HG02943 (cell line): ENCODE results near the gene CCDC136.

ENCODE experiments used
- ATAC-seq: cut with Tn5 transposase; IDR thresholded peaks from one replicate; pipeline ENCODE4 v1.9.1; 2021; ENCODE audit warnings: mild to moderate bottlenecking, low read depth, moderate library complexity; ENCODE audit not compliant: unreplicated experiment

Gene CCDC136

GRCh38 chr7:128858380-128859231 is 66.8 kb downstream of the CCDC136 start:
- no peak for ATAC-seq

GRCh38 chr7:128859232-128860157 is 67.7 kb downstream of the CCDC136 start:
- ATAC-seq = no peak

- ATAC-seq = no peak
These were observed 68.6 kb downstream of the CCDC136 start for GRCh38 chr7:128860158-128861073.

GRCh38 chr7:128861957-128862570 is 70.3 kb downstream of the CCDC136 start:
- peak; percentile 1 for ATAC-seq

GRCh38 chr7:128862571-128863432 is 71.0 kb downstream of the CCDC136 start, which contains the start of gene ATP6V1F:
ATP6V1F (plus strand) TSS chr7:128862856; CDS start chr7:128862905, 49 bp downstream.
- ATAC-seq = peak; percentile 86

- peak; percentile 30 for ATAC-seq
These were observed 71.7 kb downstream of the CCDC136 start for GRCh38 chr7:128863433-128863989.

GRCh38 chr7:128865303-128865702 is 73.5 kb downstream of the CCDC136 start:
- no peak for ATAC-seq

- no peak for ATAC-seq
These were observed 74.5 kb downstream of the CCDC136 start for GRCh38 chr7:128865996-128866877.

- ATAC-seq = no peak
These were observed 75.5 kb downstream of the CCDC136 start for GRCh38 chr7:128867241-128867640.

- ATAC-seq = no peak
These were observed 76.3 kb downstream of the CCDC136 start for GRCh38 chr7:128867842-128868623.

GRCh38 chr7:128868624-128869137 is 76.9 kb downstream of the CCDC136 start:
- ATAC-seq = no peak

- ATAC-seq = peak; percentile 59
These were observed 77.6 kb downstream of the CCDC136 start for GRCh38 chr7:128869138-128869943.

GRCh38 chr7:128869944-128870285 is 78.1 kb downstream of the CCDC136 start:
- no peak for ATAC-seq

GRCh38 chr7:128871050-128871449 is 79.3 kb downstream of the CCDC136 start:
- ATAC-seq = no peak
